Retinal pigment epithelial cell (primary cell): ENCODE results near the gene GALNS.

Experiments
- DNase-seq: peaks from one replicate; pipeline ENCODE4 v3.0.0-alpha.2; 2010; ENCODE audit warnings: low read depth
- H3K4me3 ChIP-seq: 2 replicates; pipeline ENCODE4 v1.5.1; 2011; ENCODE audit warnings: mild to moderate bottlenecking, low read length, control low read depth, moderate library complexity
- CTCF ChIP-seq: conservative IDR thresholded peaks from 2 replicates; pipeline ENCODE4 v1.5.1; 2011; ENCODE audit warnings: low read depth, low read length, control low read depth, inconsistent platforms

The GALNS gene

GRCh38 chr16:88835383-88835782, 21.4 kb downstream of the GALNS start:
- DNase-seq: no peak
- H3K4me3 ChIP-seq: no peak overlapping the region
- no peak for TF ChIP-seq CTCF

GRCh38 chr16:88834670-88835069, 22.1 kb downstream of the GALNS start:
- DNase-seq: no peak
- TF ChIP-seq CTCF: no peak
- no peak overlapping the region for H3K4me3 ChIP-seq

- no peak for TF ChIP-seq CTCF
- no peak for DNase-seq
Observed at GRCh38 chr16:88833086-88833485, 23.7 kb downstream of the GALNS start.

GRCh38 chr16:88831838-88832237, 24.9 kb downstream of the GALNS start:
- H3K4me3 ChIP-seq: no peak overlapping the region
- TF ChIP-seq CTCF: no peak
- DNase-seq: no peak

More at GRCh38 chr16:88833086-88833485, 23.7 kb downstream of the GALNS start:
- no peak overlapping the region for H3K4me3 ChIP-seq

- no peak for TF ChIP-seq CTCF
- H3K4me3 ChIP-seq: no peak overlapping the region
- DNase-seq: no peak
Observed at GRCh38 chr16:88830783-88831182, 26.0 kb downstream of the GALNS start.

- TF ChIP-seq CTCF: no peak
- no peak for DNase-seq
- H3K4me3 ChIP-seq: no peak overlapping the region
Observed at GRCh38 chr16:88830258-88830657, 26.5 kb downstream of the GALNS start.

GRCh38 chr16:88828711-88829110, 28.0 kb downstream of the GALNS start:
- DNase-seq: no peak
- no peak for TF ChIP-seq CTCF
- no peak overlapping the region for H3K4me3 ChIP-seq
